ENCODE measurements around the gene RUBCNL. TPM values are rescaled to one million over a fixed set of nuclear protein-coding genes. Genes with fewer than 3 reads are reported as not detected.

RUBCNL gene
- total and polyA plus RNA-seq, 2 of the 8 experiments (the other 6 are each of a cell fraction or from before 2014, with no cell fraction given), result 2.6 to 4.9 TPM

DNA sequence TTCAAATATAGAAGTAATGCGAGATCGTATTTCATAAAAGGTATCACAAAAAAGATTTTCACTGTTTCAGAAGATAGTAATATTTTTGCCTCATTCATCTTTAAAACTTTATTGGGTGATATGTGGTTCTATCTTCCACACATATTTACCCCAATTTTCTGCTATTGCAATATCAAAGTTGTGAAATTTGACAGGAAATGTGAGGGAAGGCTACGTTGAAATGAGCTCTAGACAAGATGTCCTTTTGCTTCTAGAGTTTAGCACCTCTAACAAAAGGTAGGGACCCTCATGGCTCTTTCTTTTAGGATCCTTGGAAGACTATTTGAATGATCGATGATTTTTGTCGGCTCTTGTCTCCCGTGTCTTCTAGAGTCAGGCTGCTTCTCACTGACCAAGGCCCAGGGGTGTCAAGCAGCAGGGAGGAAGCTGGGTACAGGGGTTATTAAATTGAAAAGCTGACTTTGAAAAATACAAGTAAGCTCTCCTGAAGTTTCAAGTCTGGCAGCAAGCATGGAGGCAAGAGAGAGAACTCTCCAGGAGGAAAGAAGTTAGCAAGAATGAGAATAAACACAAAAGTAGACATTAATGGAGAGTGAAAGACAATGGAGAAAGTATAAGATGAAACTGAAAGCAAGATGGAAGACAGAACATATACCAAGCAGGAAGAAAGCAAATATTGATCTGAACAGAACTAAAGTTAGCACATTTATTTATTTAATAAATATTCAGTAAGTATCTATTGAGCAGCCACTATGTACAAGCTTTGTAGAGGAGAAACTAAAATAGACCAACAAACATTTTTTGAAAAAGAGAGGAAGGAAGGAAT, 73.4 kb downstream of the RUBCNL start:
- Histone ChIP-seq H3K4ac (replicated peaks; ENCODE audit: insufficient read length, low read depth, low read length) (no peak overlapping the region), H3K23ac (ENCODE audit: insufficient read length) (no peak overlapping the region), H4K5ac (ENCODE audit: insufficient read length, low read depth, low read length) (no peak overlapping the region), H3K14ac (ENCODE audit: insufficient read length) (no peak overlapping the region), H3K27ac (ENCODE audit: low read depth, low read length) (no peak overlapping the region), H3K4me3 (ENCODE audit: extremely low read depth in 1 of 4, insufficient read depth in 2 of 4, low read depth in 3 of 4, low read length in 4 of 4) (no peak overlapping the region), H3K79me2 (ENCODE audit: control insufficient read depth in 1 of 2, insufficient read depth in 2 of 2, low read length in 2 of 2) (no peaks in the 10 kb centered on the region), H4K8ac (ENCODE audit: extremely low read depth, insufficient read depth, low read length) (no peak overlapping the region), H2BK120ac (replicated peaks; ENCODE audit: low read depth, low read length) (no peak overlapping the region), H3K27me3 (replicated peaks in 1 of 4; ENCODE audit: control insufficient read depth in 3 of 4, extremely low read depth in 1 of 4, insufficient read depth in 3 of 4, low read length in 3 of 4) (no peaks in the 10 kb centered on the region), H2BK20ac (ENCODE audit: low read length) (no peak overlapping the region), H3K4me2 (ENCODE audit: insufficient read depth in 1 of 2, low read depth in 2 of 2, low read length in 2 of 2) (no peak overlapping the region), H3K23me2 (ENCODE audit: low read depth, low read length) (no peaks in the 10 kb centered on the region), H2AK5ac (ENCODE audit: low read depth, low read length) (no peak overlapping the region), H2AFZ (ENCODE audit: low read length) (no peak overlapping the region), H3K56ac (replicated peaks; ENCODE audit: insufficient read length, low read depth, low read length) (no peak overlapping the region), H4K20me1 (replicated peaks in 1 of 2; ENCODE audit: control insufficient read depth in 1 of 2, insufficient read depth in 2 of 2, low read length in 2 of 2) (no peaks in the 10 kb centered on the region), H3K4me1 (replicated peaks in 1 of 4; ENCODE audit: control insufficient read depth in 3 of 4, insufficient read depth in 4 of 4, low read length in 3 of 4) (no peaks in the 10 kb centered on the region), H4K91ac (replicated peaks; ENCODE audit: insufficient read length, low read length) (no peak overlapping the region), H3K79me1 (ENCODE audit: low read depth, low read length) (no peaks in the 10 kb centered on the region), H2BK15ac (ENCODE audit: low read length) (no peak overlapping the region), H3K9ac (replicated peaks in 1 of 4; ENCODE audit: extremely low read depth in 1 of 4, low read depth in 3 of 4, low read length in 3 of 4) (no peak overlapping the region), H2BK12ac (ENCODE audit: low read depth, low read length) (no peak overlapping the region), H3K36me3 (ENCODE audit: control insufficient read depth in 2 of 4, insufficient read depth in 4 of 4, low read length in 3 of 4) (no peaks in the 10 kb centered on the region), H3K9me3 (ENCODE audit: insufficient read depth in 2 of 2, low read depth in 1 of 2, low read length in 1 of 2) (no peaks in the 10 kb centered on the region), H3K18ac (ENCODE audit: extremely low read depth, low read length) (no peak overlapping the region), H2BK5ac (ENCODE audit: low read depth, low read length) (no peak overlapping the region)
- TF ChIP-seq, protein P1, sequence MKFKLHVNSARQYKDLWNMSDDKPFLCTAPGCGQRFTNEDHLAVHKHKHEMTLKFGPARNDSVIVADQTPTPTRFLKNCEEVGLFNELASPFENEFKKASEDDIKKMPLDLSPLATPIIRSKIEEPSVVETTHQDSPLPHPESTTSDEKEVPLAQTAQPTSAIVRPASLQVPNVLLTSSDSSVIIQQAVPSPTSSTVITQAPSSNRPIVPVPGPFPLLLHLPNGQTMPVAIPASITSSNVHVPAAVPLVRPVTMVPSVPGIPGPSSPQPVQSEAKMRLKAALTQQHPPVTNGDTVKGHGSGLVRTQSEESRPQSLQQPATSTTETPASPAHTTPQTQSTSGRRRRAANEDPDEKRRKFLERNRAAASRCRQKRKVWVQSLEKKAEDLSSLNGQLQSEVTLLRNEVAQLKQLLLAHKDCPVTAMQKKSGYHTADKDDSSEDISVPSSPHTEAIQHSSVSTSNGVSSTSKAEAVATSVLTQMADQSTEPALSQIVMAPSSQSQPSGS (IDR thresholded peaks at IDR 0.05; ENCODE audit: low read length), result no peak
- TF ChIP-seq, protein P2, sequence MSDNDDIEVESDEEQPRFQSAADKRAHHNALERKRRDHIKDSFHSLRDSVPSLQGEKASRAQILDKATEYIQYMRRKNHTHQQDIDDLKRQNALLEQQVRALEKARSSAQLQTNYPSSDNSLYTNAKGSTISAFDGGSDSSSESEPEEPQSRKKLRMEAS (IDR thresholded peaks at IDR 0.05), result no peak
- TF ChIP-seq TCF12 (IDR thresholded peaks at IDR 0.05; ENCODE audit: low read depth, low read length) (no peak), SP4 (IDR thresholded peaks at IDR 0.05; ENCODE audit: low read length) (no peak), KDM1A (IDR thresholded peaks at IDR 0.05; ENCODE audit: borderline replicate concordance, low read length) (no peak), TAF7 (optimal IDR thresholded peaks at IDR 0.05; ENCODE audit: borderline replicate concordance, low read depth, low read length) (no peak), KDM4A (IDR thresholded peaks at IDR 0.05; ENCODE audit: low read depth, low read length, severe bottlenecking) (no peak), JUND (IDR thresholded peaks at IDR 0.05; ENCODE audit: low read length) (no peak), POLR2A (IDR thresholded peaks at IDR 0.05; ENCODE audit: control extremely low read depth in 1 of 2, low read depth in 2 of 2, low read length in 2 of 2) (no peak), SIX5 (IDR thresholded peaks at IDR 0.05; ENCODE audit: low read depth, low read length) (no peak), RNF2 (IDR thresholded peaks at IDR 0.05; ENCODE audit: borderline replicate concordance, low read depth, low read length, missing control alignments, poor library complexity, severe bottlenecking) (no peak)
- WGBS, 2 experiments (ENCODE audit: extremely low coverage in 1 of 2, insufficient coverage in 1 of 2, insufficient read length in 1 of 2, insufficient replicate concordance in 2 of 2, low coverage in 1 of 2, low lambda C conversion rate in 2 of 2, missing lambda C conversion rate in 1 of 2), result 83% methylated on average over 6 of the region's 6 CpGs; no CpG with 5 or more reads in 1 of the 2 experiments
- no peak for DNase-seq (ENCODE audit: low read depth in 1 of 2, low spot score in 2 of 2)
- POLR2A ChIA-PET (ENCODE audit: partially characterized antibody), result no interaction called here
- CTCF ChIA-PET (ENCODE audit: partially characterized antibody), result interaction anchor here (1.1 to 3.4 kb wide), 2 partner anchors 8 to 24 kb away, joined by 3 to 9 read pairs; no protein-coding TSS in a partner anchor
- no peak for FAIRE-seq

Measured in H1 (cell line).